Endodermal cell (in vitro differentiated cells): Measurements from ENCODE around the gene DLG2. TPM values are rescaled to one million over a fixed set of nuclear protein-coding genes. Genes with fewer than 3 reads are reported as not detected.

Experiments used
- DNase-seq: peaks from one replicate; pipeline ENCODE4 v3.0.0-alpha.2; 2017
- H3K27ac ChIP-seq: 2 replicates; pipeline ENCODE4 v1.5.1; 2013; ENCODE audit warnings: mild to moderate bottlenecking, low read depth, low read length, moderate library complexity
- H3K27me3 ChIP-seq: 2 replicates; pipeline ENCODE4 v1.6.1; 2013; ENCODE audit warnings: mild to moderate bottlenecking, low read length, moderate library complexity; ENCODE audit not compliant: insufficient read depth, control insufficient read depth, poor library complexity, severe bottlenecking
- H3K36me3 ChIP-seq: 2 replicates; pipeline ENCODE4 v1.7.0; 2013; ENCODE audit warnings: mild to moderate bottlenecking, low read length, moderate library complexity; ENCODE audit not compliant: control insufficient read depth, insufficient read depth
- H3K4me1 ChIP-seq: one replicate; pipeline ENCODE4 v1.7.0; 2013; ENCODE audit warnings: low read length; ENCODE audit not compliant: control insufficient read depth, insufficient read depth
- H3K4me3 ChIP-seq: 2 replicates; pipeline ENCODE4 v1.5.1; 2013; ENCODE audit warnings: mild to moderate bottlenecking, low read length, moderate library complexity
- H3K9ac ChIP-seq: 2 replicates; pipeline ENCODE4 v1.6.1; 2013; ENCODE audit warnings: mild to moderate bottlenecking, low read length, moderate library complexity; ENCODE audit not compliant: poor library complexity, severe bottlenecking; ENCODE audit errors: extremely low read depth
- H3K9me3 ChIP-seq: 2 replicates; pipeline ENCODE4 v1.6.1; 2013; ENCODE audit warnings: mild to moderate bottlenecking, low read length, moderate library complexity; ENCODE audit not compliant: control insufficient read depth
- H3K27ac Mint-ChIP-seq: 2 replicates; pipeline ENCODE4 v1.8.0; 2020; ENCODE audit warnings: mixed read lengths
- H3K27me3 Mint-ChIP-seq: 2 replicates; pipeline ENCODE4 v1.8.0; 2021; ENCODE audit warnings: mild to moderate bottlenecking, mixed read lengths; ENCODE audit not compliant: insufficient read depth
- H3K36me3 Mint-ChIP-seq: 2 replicates; pipeline ENCODE4 v1.8.0; 2020; ENCODE audit warnings: low read depth, mixed read lengths
- H3K4me1 Mint-ChIP-seq: 2 replicates; pipeline ENCODE4 v1.8.0; 2020; ENCODE audit warnings: mixed read lengths
- H3K4me3 Mint-ChIP-seq: 2 replicates; pipeline ENCODE4 v1.8.0; 2020; ENCODE audit warnings: mild to moderate bottlenecking, moderate library complexity, mixed read lengths
- H3K9me3 Mint-ChIP-seq: 2 replicates; pipeline ENCODE4 v1.8.0; 2020; ENCODE audit warnings: mild to moderate bottlenecking, mixed read lengths
- CTCF ChIP-seq: fragments of 200-600 bp; sonication (generic); conservative IDR thresholded peaks from 2 replicates; pipeline ENCODE4 v1.5.0; 2021; ENCODE audit warnings: antibody characterized with exemption, mild to moderate bottlenecking
- WGBS, 2 experiments: methylation state at CpG; one replicate each; pipeline versions ENCODE4 v1.1.5 to v1.1.7; 2013; ENCODE audit warnings: missing lambda C conversion rate in 2 of 2, mixed read lengths in 1 of 2; ENCODE audit not compliant: insufficient coverage in 1 of 2, insufficient read length in 1 of 2; 5-methylcytosine and 5-hydroxymethylcytosine counted together
- total RNA-seq, 2 donors: library from RNA; stranded (reverse); fragmentation: NEBNext Ultra II Directional in 1 of 2; extraction: Animal tissue kit (Norgen Biotek cat#: 25700) in 1 of 2; gene quantifications; 2 replicates in 1 of 2; 3 replicates in 1 of 2; pipeline ENCODE4 v1.2.1, GENCODE V29; 2021

The DLG2 gene
- total RNA-seq, 2 donors from 2014 or later, result 9.6 to 10.6 TPM

GRCh38 chr11:85301895-85302678 is 325.1 kb downstream of the DLG2 start:
- Histone ChIP-seq H3K27me3 (no peaks in the 10 kb centered on the region), H3K27ac (no peak overlapping the region), H3K9ac (no peak overlapping the region), H3K9me3 (no peaks in the 10 kb centered on the region), H3K36me3 (no peaks in the 10 kb centered on the region), H3K4me3 (no peak overlapping the region), H3K4me1 (no peaks in the 10 kb centered on the region)
- no peak overlapping the region for H3K27ac Mint-ChIP-seq
- TF ChIP-seq CTCF, result no peak
- no peaks in the 10 kb centered on the region for H3K27me3 Mint-ChIP-seq
- H3K4me3 Mint-ChIP-seq, result no peak overlapping the region
- DNase-seq, result peak; percentile 49
- 88 to 92% methylated on average over 1 of the region's 1 CpG for WGBS, 2 experiments
- H3K9me3 Mint-ChIP-seq, result no peaks in the 10 kb centered on the region
- H3K4me1 Mint-ChIP-seq, result peaks cover 4% of the 10 kb centered on the region
- H3K36me3 Mint-ChIP-seq, result no peaks in the 10 kb centered on the region

GRCh38 chr11:85299258-85299942 is 327.7 kb downstream of the DLG2 start:
- Mint-ChIP-seq H3K27ac (peak overlapping the region; percentile 81), H3K9me3 (no peaks in the 10 kb centered on the region), H3K27me3 (no peaks in the 10 kb centered on the region), H3K36me3 (no peaks in the 10 kb centered on the region), H3K4me3 (no peak overlapping the region), H3K4me1 (peaks cover 4% of the 10 kb centered on the region)
- 95% methylated on average over 1 of the region's 1 CpG; no CpG with 5 or more reads in 1 of the 2 experiments for WGBS, 2 experiments
- DNase-seq, result no peak
- H3K9me3 ChIP-seq, result no peaks in the 10 kb centered on the region
- no peak for TF ChIP-seq CTCF
- H3K4me3 ChIP-seq, result no peak overlapping the region
- no peak overlapping the region for H3K9ac ChIP-seq
- H3K27ac ChIP-seq, result no peak overlapping the region
- H3K27me3 ChIP-seq, result no peaks in the 10 kb centered on the region
- no peaks in the 10 kb centered on the region for H3K4me1 ChIP-seq
- H3K36me3 ChIP-seq, result no peaks in the 10 kb centered on the region

- Histone ChIP-seq H3K9ac (no peak overlapping the region), H3K9me3 (no peaks in the 10 kb centered on the region), H3K36me3 (no peaks in the 10 kb centered on the region), H3K4me1 (no peaks in the 10 kb centered on the region), H3K27ac (no peak overlapping the region), H3K4me3 (no peak overlapping the region), H3K27me3 (no peaks in the 10 kb centered on the region)
- DNase-seq, result no peak
- Mint-ChIP-seq H3K27me3 (no peaks in the 10 kb centered on the region), H3K4me3 (no peak overlapping the region), H3K36me3 (no peaks in the 10 kb centered on the region), H3K4me1 (peaks cover 4% of the 10 kb centered on the region), H3K27ac (no peak overlapping the region), H3K9me3 (no peaks in the 10 kb centered on the region)
- WGBS, 2 experiments, result 100% methylated on average over 1 of the region's 1 CpG; no CpG with 5 or more reads in 1 of the 2 experiments
- no peak for TF ChIP-seq CTCF
Observed at GRCh38 chr11:85295694-85296271, 331.4 kb downstream of the DLG2 start.
